ENCODE measurements around the gene PACSIN2.

The PACSIN2 gene

GRCh38 chr22:42902875-42903510 is 112.0 kb downstream of the PACSIN2 start:
- H3K27ac ChIP-seq (ENCODE audit: low read depth, low read length): no peak overlapping the region
- no peak overlapping the region for H3K4me3 ChIP-seq (ENCODE audit: low read depth in 1 of 5, low read length in 5 of 5)
- peaks cover 8 to 45% (median 38%) of the 10 kb centered on the region in 5 donors for H3K4me1 ChIP-seq (ENCODE audit: control insufficient read depth in 5 of 5, insufficient read depth in 5 of 5, low read length in 5 of 5)
- no peak overlapping the region for H3K9ac ChIP-seq (ENCODE audit: low read length in 5 of 5)
- peaks cover 0 to 9% (median 3%) of the 10 kb centered on the region in 5 donors for H3K36me3 ChIP-seq (ENCODE audit: control insufficient read depth in 5 of 5, insufficient read depth in 5 of 5, low read length in 5 of 5)
- H3K9me3 ChIP-seq (ENCODE audit: control insufficient read depth in 5 of 5, low read length in 5 of 5): no peaks in the 10 kb centered on the region
- H3K27me3 ChIP-seq (ENCODE audit: control insufficient read depth in 5 of 5, insufficient read depth in 4 of 5, low read length in 5 of 5): no peaks in the 10 kb centered on the region

GRCh38 chr22:42901790-42902508 is 113.0 kb downstream of the PACSIN2 start:
- Histone ChIP-seq H3K27ac (ENCODE audit: low read depth, low read length) (no peak overlapping the region), H3K9me3 (ENCODE audit: control insufficient read depth in 5 of 5, low read length in 5 of 5) (no peaks in the 10 kb centered on the region), H3K9ac (ENCODE audit: low read length in 5 of 5) (no peak overlapping the region), H3K4me3 (ENCODE audit: low read depth in 1 of 5, low read length in 5 of 5) (no peak overlapping the region), H3K27me3 (ENCODE audit: control insufficient read depth in 5 of 5, insufficient read depth in 4 of 5, low read length in 5 of 5) (no peaks in the 10 kb centered on the region), H3K36me3 (ENCODE audit: control insufficient read depth in 5 of 5, insufficient read depth in 5 of 5, low read length in 5 of 5) (peaks cover 0 to 3% (median 2%) of the 10 kb centered on the region in 5 donors), H3K4me1 (ENCODE audit: control insufficient read depth in 5 of 5, insufficient read depth in 5 of 5, low read length in 5 of 5) (peaks cover under 1 to 39% (median 28%) of the 10 kb centered on the region in 5 donors)

GRCh38 chr22:42897960-42898359 is 117.0 kb downstream of the PACSIN2 start:
- no peak overlapping the region for H3K4me3 ChIP-seq (ENCODE audit: low read depth in 1 of 5, low read length in 5 of 5)
- peaks cover 0 to 37% (median 29%) of the 10 kb centered on the region in 5 donors for H3K4me1 ChIP-seq (ENCODE audit: control insufficient read depth in 5 of 5, insufficient read depth in 5 of 5, low read length in 5 of 5)
- H3K36me3 ChIP-seq (ENCODE audit: control insufficient read depth in 5 of 5, insufficient read depth in 5 of 5, low read length in 5 of 5): peaks cover 0 to 7% (median 0%) of the 10 kb centered on the region in 5 donors
- no peak overlapping the region for H3K9ac ChIP-seq (ENCODE audit: low read length in 5 of 5)
- H3K27me3 ChIP-seq (ENCODE audit: control insufficient read depth in 5 of 5, insufficient read depth in 4 of 5, low read length in 5 of 5): no peaks in the 10 kb centered on the region
- no peaks in the 10 kb centered on the region for H3K9me3 ChIP-seq (ENCODE audit: control insufficient read depth in 5 of 5, low read length in 5 of 5)
- H3K27ac ChIP-seq (ENCODE audit: low read depth, low read length): no peak overlapping the region

GRCh38 chr22:42895541-42895981 is 119.4 kb downstream of the PACSIN2 start:
- H3K4me1 ChIP-seq (ENCODE audit: control insufficient read depth in 5 of 5, insufficient read depth in 5 of 5, low read length in 5 of 5): peaks cover 0 to 37% (median 15%) of the 10 kb centered on the region in 5 donors
- no peak overlapping the region for H3K27ac ChIP-seq (ENCODE audit: low read depth, low read length)

DNA sequence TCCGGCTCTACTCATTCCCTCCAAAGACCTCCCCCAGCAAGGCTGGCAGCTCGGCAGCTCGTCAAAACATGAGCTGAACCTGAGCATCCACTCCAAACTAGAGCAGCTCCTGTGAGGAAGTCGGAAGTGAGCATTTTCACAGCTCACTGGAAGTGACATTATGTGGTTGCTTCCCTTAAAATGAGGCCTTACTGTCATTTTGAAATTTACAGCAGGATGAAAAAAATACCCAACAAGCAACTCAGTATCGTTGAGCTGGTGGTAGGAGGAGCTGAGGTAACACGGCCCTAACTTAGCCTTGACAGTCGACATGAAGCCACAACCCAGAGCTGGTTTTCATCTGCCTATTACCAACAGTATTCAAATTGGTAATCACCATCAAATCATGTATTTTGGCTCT is 119.9 kb downstream of the PACSIN2 start:
- Histone ChIP-seq H3K9me3 (ENCODE audit: control insufficient read depth in 5 of 5, low read length in 5 of 5) (no peaks in the 10 kb centered on the region), H3K36me3 (ENCODE audit: control insufficient read depth in 5 of 5, insufficient read depth in 5 of 5, low read length in 5 of 5) (peaks cover 0 to 22% (median 13%) of the 10 kb centered on the region in 5 donors), H3K27ac (ENCODE audit: low read depth, low read length) (no peak overlapping the region), H3K9ac (ENCODE audit: low read length in 5 of 5) (no peak overlapping the region), H3K4me1 (ENCODE audit: control insufficient read depth in 5 of 5, insufficient read depth in 5 of 5, low read length in 5 of 5) (peaks cover 0 to 37% (median 15%) of the 10 kb centered on the region in 5 donors), H3K4me3 (ENCODE audit: low read depth in 1 of 5, low read length in 5 of 5) (no peak overlapping the region), H3K27me3 (ENCODE audit: control insufficient read depth in 5 of 5, insufficient read depth in 4 of 5, low read length in 5 of 5) (no peaks in the 10 kb centered on the region)

More at GRCh38 chr22:42895541-42895981, 119.4 kb downstream of the PACSIN2 start:
- H3K9me3 ChIP-seq (ENCODE audit: control insufficient read depth in 5 of 5, low read length in 5 of 5): no peaks in the 10 kb centered on the region
- H3K27me3 ChIP-seq (ENCODE audit: control insufficient read depth in 5 of 5, insufficient read depth in 4 of 5, low read length in 5 of 5): no peaks in the 10 kb centered on the region
- H3K4me3 ChIP-seq (ENCODE audit: low read depth in 1 of 5, low read length in 5 of 5): no peak overlapping the region
- H3K9ac ChIP-seq (ENCODE audit: low read length in 5 of 5): no peak overlapping the region
- H3K36me3 ChIP-seq (ENCODE audit: control insufficient read depth in 5 of 5, insufficient read depth in 5 of 5, low read length in 5 of 5): peaks cover 0 to 22% (median 12%) of the 10 kb centered on the region in 5 donors

DNA sequence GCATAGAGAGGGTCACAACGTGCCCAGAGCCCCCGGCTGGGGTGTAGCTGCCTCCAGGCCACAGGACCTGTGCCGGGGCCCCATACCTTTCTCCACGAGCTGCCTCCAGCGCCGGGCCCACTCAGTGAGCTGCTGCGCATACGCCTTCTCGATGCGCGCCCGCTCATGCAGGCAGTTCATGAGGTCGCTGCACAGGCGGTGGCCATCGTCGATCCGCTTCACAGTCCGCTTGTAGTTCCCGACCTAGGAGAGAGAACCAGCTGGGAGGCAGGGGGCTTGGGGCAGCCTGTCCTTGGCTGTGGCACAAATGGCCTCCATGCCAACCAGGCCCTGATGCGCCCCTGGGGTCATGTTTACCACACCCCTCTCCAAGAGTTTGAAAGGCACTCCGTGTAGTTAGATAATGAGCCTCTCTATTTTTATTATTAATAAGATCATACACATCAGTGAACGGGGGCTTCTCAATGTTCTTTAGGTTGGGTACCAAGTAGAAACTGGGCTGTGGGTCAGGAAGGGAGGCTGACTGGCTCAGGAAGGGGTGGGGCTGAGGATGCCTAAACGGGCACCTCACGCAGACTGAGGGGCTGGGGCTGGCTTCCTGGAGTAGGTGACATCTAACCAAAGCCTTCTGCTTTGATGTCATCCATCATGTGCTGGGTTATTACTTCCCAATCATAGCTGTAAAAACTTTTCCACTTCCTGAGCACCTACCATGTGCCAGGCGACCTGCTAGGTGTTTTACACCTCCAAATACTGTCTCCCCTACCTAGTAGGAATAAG is 121.4 kb downstream of the PACSIN2 start:
- Histone ChIP-seq H3K4me1 (ENCODE audit: control insufficient read depth in 5 of 5, insufficient read depth in 5 of 5, low read length in 5 of 5) (peaks cover 0 to 47% (median 15%) of the 10 kb centered on the region in 5 donors), H3K27ac (ENCODE audit: low read depth, low read length) (no peak overlapping the region)

GRCh38 chr22:42892571-42893316 is 122.2 kb downstream of the PACSIN2 start:
- Histone ChIP-seq H3K36me3 (ENCODE audit: control insufficient read depth in 5 of 5, insufficient read depth in 5 of 5, low read length in 5 of 5) (peaks cover 2 to 41% (median 31%) of the 10 kb centered on the region in 5 donors), H3K4me3 (ENCODE audit: low read depth in 1 of 5, low read length in 5 of 5) (no peak overlapping the region), H3K27me3 (ENCODE audit: control insufficient read depth in 5 of 5, insufficient read depth in 4 of 5, low read length in 5 of 5) (no peaks in the 10 kb centered on the region), H3K9me3 (ENCODE audit: control insufficient read depth in 5 of 5, low read length in 5 of 5) (no peaks in the 10 kb centered on the region), H3K27ac (ENCODE audit: low read depth, low read length) (no peak overlapping the region), H3K9ac (ENCODE audit: low read length in 5 of 5) (no peak overlapping the region), H3K4me1 (ENCODE audit: control insufficient read depth in 5 of 5, insufficient read depth in 5 of 5, low read length in 5 of 5) (peaks cover 0 to 49% (median 15%) of the 10 kb centered on the region in 5 donors)

More for the DNA sequence above, 121.4 kb downstream of the PACSIN2 start:
- H3K9ac ChIP-seq (ENCODE audit: low read length in 5 of 5): no peak overlapping the region
- peaks cover 0 to 33% (median 23%) of the 10 kb centered on the region in 5 donors for H3K36me3 ChIP-seq (ENCODE audit: control insufficient read depth in 5 of 5, insufficient read depth in 5 of 5, low read length in 5 of 5)
- H3K27me3 ChIP-seq (ENCODE audit: control insufficient read depth in 5 of 5, insufficient read depth in 4 of 5, low read length in 5 of 5): no peaks in the 10 kb centered on the region
- H3K9me3 ChIP-seq (ENCODE audit: control insufficient read depth in 5 of 5, low read length in 5 of 5): no peaks in the 10 kb centered on the region
- H3K4me3 ChIP-seq (ENCODE audit: low read depth in 1 of 5, low read length in 5 of 5): no peak overlapping the region

DNA sequence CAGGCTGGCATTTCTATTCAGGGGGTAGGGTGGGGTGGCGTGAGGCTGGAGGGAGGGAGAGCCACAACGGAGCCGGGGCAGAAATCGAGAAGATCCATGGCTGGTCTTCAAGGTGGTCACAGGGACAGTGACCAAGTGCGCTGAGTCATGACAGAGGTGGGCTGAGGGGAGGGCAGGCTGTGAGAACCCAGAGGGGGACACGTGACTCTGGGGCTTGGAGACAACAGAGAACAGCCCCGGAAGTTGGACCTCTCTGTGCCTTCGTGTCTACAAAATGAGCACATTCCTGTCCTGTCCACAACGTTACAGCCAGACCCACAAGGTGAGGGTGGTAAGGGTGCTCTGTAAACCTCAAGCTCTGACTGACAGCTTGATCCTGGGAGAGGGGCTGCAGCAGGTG is 122.8 kb downstream of the PACSIN2 start:
- no peak overlapping the region for H3K9ac ChIP-seq (ENCODE audit: low read length in 5 of 5)
- no peak overlapping the region for H3K27ac ChIP-seq (ENCODE audit: low read depth, low read length)
- peaks cover 0 to 49% (median 15%) of the 10 kb centered on the region in 5 donors for H3K4me1 ChIP-seq (ENCODE audit: control insufficient read depth in 5 of 5, insufficient read depth in 5 of 5, low read length in 5 of 5)
- H3K36me3 ChIP-seq (ENCODE audit: control insufficient read depth in 5 of 5, insufficient read depth in 5 of 5, low read length in 5 of 5): peaks cover 2 to 46% (median 37%) of the 10 kb centered on the region in 5 donors
- no peak overlapping the region for H3K4me3 ChIP-seq (ENCODE audit: low read depth in 1 of 5, low read length in 5 of 5)
- no peaks in the 10 kb centered on the region for H3K9me3 ChIP-seq (ENCODE audit: control insufficient read depth in 5 of 5, low read length in 5 of 5)
- H3K27me3 ChIP-seq (ENCODE audit: control insufficient read depth in 5 of 5, insufficient read depth in 4 of 5, low read length in 5 of 5): no peaks in the 10 kb centered on the region

- no peaks in the 10 kb centered on the region for H3K9me3 ChIP-seq (ENCODE audit: control insufficient read depth in 5 of 5, low read length in 5 of 5)
- H3K27me3 ChIP-seq (ENCODE audit: control insufficient read depth in 5 of 5, insufficient read depth in 4 of 5, low read length in 5 of 5): no peaks in the 10 kb centered on the region
- peaks cover 2 to 51% (median 41%) of the 10 kb centered on the region in 5 donors for H3K36me3 ChIP-seq (ENCODE audit: control insufficient read depth in 5 of 5, insufficient read depth in 5 of 5, low read length in 5 of 5)
- no peak overlapping the region for H3K4me3 ChIP-seq (ENCODE audit: low read depth in 1 of 5, low read length in 5 of 5)
- no peak overlapping the region for H3K27ac ChIP-seq (ENCODE audit: low read depth, low read length)
- H3K4me1 ChIP-seq (ENCODE audit: control insufficient read depth in 5 of 5, insufficient read depth in 5 of 5, low read length in 5 of 5): peaks cover 0 to 49% (median 15%) of the 10 kb centered on the region in 5 donors
- H3K9ac ChIP-seq (ENCODE audit: low read length in 5 of 5): no peak overlapping the region
Measured at GRCh38 chr22:42891696-42892095, 123.3 kb downstream of the PACSIN2 start.

All from subcutaneous abdominal adipose tissue (tissue), 5 donors.